HG03103 (cell line): Measurements from ENCODE around the gene NREP.
A peak's percentile ranks its signal among the peaks of the same experiment; 100 is the strongest.
"Not testable (repeated sequence)": the region's sequence is repeated elsewhere in the genome, so short reads cannot be mapped to it uniquely, and the experiment has no call there.

Source experiments
- ATAC-seq: cut with Tn5 transposase; IDR thresholded peaks from one replicate; pipeline ENCODE4 v1.9.1; 2021; ENCODE audit warnings: low read depth; ENCODE audit not compliant: unreplicated experiment

NREP gene

DNA sequence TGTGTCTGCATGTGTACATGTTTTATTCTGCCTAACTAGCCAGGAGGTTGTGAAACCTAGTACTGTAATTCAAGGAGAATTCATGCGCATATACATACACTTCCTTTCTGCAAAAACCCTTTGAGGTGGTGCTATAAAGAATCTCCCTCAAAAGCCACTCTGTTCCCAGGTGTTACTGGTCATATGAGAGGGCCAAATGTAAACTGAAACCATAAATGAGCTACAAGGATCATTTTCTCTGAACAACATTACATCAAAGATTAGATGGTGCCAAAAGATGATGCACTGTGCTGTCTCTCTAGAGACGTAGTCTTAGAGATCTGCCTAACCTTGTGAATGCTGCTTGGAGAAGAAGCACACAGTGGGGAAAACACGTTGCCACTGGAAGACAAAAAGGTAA is 15.7 kb downstream of the NREP start:
- ATAC-seq, result peak; percentile 72

DNA sequence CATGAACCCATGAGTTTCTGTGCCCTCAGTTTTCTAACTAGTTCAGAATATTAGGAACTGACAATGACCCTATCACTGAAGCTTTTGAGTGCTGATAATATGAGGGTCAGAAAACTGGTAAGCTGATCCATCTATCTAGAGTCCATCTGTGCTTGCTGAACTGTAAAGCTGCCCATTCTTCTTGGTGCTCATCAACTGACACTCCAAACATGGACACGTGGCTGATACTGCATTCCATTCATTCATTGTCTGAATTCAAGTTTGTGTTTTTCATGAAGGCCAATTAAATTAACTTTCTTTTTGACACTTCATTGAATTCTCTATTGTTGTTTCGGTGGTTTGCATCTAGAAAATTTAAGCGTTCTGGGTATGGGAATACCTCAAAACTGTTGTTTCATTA is 17.6 kb downstream of the NREP start:
- no peak for ATAC-seq

DNA sequence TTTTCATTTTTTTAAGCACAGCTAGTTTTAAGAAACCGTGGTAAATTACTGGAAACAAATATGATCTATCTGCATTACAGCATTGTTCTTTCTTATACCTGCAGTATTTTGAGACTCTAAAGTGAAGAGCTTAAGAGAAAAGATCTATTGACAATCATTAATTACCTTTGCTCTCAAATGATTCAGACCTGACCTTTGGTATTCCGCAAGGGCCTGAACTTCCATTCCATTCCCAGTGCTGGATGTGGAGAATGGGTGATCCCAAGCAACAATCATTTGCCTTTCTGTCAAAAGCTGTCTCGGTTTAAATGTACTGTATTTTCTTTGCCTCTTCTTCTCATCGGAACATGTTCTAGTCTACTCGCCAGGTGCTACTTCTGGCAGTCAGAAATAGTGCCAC is 18.9 kb downstream of the NREP start:
- no peak for ATAC-seq

DNA sequence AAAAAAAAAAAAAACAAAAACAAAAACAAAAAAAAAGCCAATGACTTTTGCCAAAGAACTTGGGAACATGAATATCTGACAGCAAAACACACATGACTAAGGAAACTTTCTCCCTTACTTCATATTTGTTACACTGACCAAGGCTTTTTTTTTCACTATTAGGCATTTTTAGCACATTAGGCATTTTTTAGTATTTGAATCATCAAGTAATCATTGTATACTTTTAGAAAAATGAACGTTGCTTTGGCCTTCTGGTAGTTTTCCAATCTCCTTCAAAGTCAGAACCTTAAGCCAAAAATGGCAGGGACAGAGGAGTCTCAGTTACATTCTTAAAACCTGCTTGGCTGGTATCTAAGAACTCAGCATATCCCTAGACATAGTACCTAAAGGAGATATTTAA is 19.3 kb downstream of the NREP start:
- no peak for ATAC-seq

DNA sequence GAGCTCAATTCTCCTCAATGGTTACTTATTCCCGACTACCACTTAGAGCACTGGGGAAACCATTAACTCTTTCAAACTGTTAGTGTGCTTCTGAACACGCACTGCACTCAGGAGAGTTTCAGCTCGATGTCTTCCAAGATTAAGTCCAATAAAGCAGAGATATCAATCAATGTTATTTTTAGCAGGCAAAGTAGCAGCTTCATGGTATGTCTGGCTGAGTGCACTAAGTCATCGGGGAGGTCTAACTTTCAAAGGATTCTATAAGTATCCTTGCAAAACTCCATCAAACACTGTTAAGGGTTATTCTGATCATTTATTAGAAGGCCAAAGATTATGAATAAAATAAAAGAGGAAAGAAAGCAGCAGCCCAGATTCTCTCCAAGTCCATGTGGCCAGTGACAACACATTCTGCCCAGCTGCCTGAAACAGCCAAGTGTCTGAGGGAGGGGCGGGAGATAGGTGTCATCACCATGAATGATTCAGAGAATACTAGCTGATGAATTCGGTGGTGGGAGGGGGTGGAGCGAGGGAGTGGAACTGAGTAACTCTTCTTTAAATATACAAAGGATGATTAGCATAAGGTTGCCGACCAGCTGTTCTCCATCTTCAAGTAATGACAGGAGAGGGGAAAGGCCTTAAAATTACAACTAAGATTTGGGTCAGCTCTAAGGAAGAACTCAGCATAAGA is 21.3 kb downstream of the NREP start:
- ATAC-seq, result no peak

DNA sequence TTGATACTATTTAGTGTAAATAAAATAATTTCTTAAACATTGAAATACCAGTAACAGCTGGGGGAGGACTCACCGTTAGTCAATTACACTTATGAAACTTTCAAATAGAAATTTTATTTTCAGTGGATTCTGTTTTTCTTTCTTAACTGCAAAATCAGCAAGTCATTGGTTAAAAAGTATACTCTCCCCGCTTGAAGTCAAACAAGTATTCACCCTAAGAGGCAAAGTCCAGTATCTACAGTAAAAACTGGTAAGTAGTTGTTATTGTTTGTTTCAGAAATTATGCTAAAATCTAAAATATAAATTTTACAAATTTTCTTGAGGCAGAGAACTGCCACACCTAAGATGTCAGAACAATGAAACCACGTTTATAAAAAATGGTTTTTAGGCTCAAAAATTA is 22.4 kb downstream of the NREP start:
- ATAC-seq, result no peak

DNA sequence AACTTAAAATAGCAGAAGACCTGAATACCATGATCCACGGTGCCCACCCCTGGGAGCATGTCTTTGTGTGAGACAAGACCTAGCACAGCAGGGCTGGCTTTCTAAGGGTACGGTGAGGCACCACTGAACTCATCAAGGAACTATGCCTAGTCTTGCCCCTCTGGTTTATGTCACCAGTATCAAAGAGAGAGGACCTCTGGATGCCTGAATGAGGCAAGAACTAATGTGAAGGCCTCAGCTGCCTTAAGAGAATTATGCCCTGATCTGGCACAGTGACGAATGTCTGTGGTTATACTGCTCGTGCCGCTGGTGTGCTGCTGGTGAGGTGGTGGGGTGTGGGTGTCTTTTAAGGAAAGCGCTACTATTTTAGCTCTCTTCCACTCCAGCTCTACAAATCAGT is 23.0 kb downstream of the NREP start:
- ATAC-seq, result no peak

DNA sequence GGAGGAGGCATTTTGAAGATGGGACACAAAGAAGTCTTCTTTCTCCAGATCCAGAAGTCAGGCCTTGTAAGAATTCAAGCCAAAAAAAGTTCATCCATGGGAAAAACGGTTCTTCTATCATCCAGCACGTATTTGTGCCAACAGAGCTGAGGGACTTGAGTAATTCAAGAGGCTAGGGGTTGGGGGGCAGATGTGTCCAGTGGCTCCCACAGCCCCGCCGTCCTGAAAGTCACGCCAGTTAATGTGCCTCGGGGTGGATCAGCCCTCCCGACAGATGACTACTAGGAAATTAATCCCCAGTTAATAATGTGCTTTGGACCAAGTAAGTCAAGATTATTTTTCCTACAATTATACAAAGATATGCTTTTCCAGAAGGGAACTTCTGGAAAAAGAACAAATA is 23.4 kb downstream of the NREP start:
- no peak for ATAC-seq

DNA sequence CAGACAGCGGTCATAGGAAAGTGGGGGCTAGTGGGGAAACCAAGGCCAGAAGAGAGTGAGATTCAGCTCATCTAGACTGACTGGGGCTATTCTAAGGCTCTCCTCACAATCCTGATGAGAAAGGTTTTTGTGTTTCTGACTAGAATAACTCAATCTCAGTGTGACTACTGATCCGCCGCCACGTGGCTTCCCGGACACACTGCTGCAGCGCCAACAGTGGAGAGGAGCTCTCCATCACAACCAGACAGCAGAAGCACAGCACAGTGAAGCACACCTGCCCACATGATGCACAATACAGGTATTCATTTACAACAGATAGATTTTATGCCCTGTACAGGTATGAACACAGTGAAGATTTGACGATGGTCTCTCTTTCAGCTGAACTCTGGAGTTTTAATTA is 25.4 kb downstream of the NREP start:
- no peak for ATAC-seq

DNA sequence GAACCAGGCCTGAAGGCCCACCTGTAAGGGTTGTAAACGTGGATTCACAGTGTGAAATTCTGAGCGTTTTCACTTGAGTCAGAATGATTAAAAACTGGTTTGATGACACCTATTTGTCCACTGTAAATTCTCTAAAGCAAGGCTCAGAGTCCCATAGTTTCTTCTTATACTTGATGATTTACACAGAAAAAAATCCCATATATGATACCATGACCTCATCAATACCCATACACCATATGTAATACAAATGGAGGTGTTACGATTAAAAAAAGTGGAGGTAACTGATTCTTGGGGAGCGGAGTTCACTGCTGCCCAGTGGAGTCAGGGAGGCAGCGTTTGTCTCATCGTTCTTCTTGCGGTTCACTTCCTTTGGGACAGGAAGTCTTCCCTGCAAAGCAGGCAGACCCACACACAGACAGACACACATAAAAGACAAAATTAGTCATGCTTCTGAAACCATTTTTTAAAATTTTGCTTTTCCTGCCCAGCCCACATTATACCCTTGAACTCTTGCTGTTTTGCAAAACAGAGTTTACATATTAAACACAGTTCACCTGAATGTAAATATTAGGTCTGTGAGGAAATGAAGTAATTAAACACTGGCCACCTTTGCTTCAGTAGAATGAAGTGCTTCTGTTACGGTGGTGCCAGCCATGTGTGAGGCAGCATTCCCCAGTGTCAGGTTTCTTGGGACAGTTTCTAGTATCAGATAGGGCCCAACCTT is 26.2 kb downstream of the NREP start:
- ATAC-seq, result no peak

DNA sequence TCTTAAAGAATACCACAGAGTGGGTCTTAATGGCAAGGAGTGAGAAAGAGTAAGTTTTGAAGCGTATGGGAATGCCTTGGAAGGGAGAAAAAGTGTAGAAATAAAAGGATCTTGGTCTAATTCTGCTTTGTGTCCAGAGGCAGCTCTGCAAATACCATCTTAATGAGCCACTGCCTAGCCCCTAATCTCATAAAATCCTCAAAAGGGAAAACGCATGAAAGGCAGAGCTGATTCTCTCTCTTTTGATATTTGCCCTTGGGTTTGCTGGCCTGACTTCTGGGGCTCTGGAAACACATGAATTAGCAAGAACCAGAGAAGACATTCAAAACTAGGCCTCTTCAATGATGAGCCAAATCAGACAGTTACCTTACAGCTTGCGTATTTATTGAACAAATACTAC is 28.1 kb downstream of the NREP start:
- no peak for ATAC-seq

DNA sequence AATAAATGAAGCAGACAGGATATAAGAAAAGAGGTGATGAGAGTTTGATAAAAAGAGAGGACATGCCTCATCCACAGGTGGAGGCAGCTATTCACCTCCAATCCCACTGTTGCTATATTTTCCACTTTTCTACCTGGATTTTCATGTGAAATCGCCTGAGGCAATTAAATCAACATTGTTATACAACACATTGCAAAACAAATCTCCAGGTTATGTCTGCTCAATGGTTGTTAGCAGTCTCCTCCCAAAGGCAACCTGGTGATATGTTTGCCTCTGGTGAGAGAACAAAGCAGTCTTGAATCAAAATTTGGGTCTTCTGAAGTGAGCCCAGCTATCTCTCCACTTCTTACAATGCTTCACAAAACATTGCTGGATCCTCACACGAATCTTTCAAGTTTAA is 30.0 kb downstream of the NREP start:
- ATAC-seq, result no peak

DNA sequence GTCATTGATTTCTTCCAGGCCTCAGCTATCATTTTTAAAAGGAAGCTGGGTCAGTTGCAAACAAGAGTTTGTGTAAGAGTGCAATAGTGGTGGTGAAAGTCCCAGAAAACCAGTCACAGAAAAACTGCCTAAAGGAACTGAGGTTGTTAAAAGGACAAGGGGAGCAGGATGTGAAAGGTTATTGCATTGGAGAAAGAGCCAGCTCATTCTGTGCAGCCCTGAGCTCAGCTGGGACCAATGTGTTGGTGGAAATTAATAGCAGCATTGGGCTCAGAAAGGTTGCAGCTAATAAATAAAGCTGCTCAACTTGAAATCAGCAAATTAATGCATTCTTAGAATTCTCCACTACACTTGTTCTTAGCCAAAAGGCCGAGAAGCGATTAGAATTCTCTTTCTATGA is 34.9 kb downstream of the NREP start:
- no peak for ATAC-seq

DNA sequence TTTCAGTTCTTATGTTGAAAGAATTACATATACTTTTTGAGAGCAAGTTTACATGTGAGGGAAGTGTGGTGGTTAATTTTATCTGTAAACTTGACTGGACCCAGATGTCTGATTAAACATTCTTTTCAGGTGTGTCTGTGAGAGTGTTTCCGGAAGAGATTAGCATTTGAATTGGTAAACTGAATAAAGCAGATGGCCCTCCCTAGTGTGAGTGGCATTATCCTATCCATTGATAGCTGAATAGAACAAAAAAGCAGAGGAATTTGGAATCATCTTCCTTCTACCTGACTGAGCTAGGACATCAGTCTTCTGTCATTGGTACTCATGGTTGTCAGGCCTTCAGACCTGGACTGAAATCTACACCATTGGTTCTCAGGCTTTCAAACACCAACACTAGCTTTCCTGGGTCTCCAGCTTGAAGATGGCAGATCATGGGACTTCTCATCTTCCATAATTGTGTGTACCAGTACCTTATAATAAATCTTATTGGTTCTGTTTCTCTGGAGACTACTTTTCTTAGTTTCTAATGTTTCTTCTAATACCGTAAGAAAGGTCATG is 36.6 kb downstream of the NREP start:
- ATAC-seq, result no peak

DNA sequence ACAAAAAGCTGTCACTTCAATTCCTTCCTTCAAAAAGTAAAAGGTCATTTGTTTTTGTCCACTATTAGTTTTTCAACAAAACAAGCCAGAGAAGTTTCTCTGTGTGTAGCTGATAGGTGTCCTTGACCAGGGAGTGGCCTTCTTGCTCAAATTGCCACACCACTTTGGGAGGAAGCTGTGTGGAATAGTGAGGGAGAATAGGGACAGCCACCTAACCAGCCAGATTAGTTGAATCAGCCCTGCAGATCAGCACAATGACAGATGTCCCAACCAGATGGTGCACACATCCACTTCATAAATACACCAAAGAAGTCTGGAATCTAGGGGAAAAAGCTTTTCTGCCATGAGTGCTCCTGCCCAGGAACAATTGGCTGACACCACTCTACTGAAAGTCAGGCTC is 37.2 kb downstream of the NREP start:
- ATAC-seq, result no peak

DNA sequence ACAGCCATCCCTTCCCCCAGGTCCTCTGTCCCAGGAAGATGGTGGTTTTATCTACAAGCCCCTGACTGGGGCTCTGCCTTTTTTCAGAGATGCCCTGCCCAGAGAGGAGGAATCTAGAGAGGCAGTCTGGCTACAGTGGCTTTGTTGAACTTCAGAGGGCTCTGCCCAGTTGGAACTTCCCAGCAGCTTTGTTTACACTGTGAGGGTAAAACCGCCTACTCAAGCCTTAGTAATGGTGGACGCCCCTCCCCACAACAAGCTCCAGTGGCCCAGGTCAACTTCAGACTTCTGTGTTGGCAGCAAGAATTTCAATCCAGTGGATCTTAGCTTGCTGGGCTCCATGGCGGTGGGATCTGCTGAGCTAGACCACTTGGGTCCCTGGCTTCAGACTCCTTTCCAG is 40.2 kb downstream of the NREP start:
- not testable (repeated sequence) for ATAC-seq

DNA sequence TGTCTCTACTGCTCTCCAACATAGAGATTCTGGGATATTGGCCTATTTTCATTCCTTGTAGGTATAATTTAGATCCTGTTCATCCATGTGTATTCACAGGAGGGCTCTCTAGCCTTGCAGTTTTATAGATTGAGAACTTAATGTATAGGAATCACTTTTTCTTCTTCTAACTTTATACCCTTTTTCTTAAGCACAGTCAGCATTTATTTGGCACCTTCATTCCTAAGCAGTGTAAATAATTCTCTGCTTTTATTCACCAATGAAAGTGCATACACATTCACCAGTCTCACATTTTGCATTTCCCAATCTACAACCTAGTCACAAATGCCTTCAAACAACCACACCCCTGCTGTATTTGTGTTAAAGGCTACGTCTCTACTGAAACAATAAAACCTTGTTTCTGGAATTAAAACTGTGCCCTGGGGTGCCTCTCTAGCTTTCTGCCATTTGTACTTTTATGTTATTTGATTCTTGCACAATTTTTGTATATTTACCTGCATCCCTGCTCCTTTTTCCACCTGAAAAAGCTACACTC is 49.3 kb downstream of the NREP start:
- no peak for ATAC-seq

DNA sequence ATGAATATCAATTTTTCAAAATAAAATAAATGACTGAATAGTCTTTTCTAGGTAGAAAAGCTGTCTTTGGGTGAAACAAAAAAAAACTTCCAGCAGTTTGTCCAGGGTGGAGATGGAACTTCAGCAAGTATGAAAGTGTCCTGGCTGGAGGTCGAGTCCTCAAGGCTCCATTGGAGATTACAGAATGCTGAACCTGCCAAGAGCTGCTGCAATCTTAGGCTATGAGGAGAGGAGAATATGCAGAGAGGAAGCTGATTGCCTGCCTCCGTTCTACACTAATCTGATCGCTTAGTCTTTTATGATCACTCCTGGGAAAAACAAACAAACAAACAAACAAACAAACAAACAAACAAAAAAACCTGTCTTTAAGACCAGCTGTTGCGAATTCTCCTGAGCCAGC is 50.6 kb downstream of the NREP start:
- ATAC-seq, result no peak

DNA sequence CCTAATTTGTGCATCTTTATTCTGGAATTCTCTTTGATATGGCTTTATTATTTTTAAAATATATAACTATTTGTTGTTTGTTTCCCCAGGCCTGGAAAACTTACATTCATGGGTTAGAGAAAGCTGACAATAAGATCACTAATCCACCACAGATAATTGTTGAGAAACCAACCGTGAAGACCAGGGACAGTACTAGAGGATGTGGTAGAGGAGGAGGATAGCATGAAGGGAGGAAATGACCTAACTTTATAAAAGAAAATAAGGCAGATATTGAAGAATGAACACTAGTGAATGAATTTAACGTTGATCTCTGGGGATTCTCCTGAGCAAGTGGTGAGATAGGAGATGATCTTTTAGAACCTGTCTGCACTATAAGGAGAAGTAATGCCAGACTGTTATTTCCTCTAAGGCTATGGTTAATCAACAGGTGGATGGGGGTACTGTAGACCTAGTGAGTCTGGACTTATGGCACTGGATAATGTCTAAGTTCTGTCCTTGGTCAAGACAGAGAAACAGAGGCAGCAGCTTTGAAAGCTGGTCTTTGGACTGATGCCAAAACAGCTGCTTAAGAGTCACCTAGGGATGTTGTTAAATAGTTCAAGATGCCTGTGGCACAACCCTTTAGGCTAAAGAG is 52.4 kb downstream of the NREP start:
- ATAC-seq, result peak; percentile 34

DNA sequence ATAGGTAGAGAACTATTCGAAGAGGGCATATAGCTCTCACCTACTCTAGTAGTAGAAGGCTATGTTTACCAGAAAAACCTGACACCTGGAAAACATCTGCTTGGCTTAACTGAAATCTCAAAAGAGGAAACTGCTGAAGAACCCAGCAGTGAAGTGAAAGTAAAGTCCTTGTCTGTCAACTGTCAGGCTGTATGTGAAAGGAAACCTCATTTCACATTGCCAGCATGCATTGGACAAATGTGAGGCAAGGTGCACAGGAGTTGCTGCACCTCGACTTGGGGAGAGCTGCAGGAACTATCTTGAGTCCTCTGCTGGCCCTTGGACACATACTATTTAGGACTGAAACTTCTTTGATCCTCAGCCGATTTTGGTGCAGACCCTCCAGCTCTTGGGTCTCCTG is 53.3 kb downstream of the NREP start:
- peak; percentile 97 for ATAC-seq

DNA sequence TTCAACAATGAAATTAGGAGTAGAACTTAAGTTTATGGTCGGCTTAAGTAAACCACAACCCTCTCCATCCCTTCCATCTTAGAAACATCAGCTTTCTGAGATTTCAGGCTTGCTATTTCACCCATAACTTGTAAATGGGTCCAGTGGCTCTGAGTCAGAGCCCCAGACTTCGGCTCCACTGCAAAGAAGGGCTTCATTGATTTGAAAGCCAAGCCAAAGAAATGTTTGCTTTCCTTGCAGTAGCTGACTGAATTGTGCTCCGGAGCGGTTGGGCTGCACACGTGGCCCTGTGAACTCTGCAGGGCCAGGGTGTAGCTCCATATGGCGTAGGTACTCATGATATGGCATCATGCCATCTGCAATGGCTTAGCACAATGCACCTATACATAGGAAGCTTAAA is 57.0 kb downstream of the NREP start:
- no peak for ATAC-seq
